B cell (primary cell): Measurements from ENCODE around the gene FERMT3. TPM values are rescaled to one million over a fixed set of nuclear protein-coding genes. Genes with fewer than 3 reads are reported as not detected.
A peak's percentile ranks its signal among the peaks of the same experiment; 100 is the strongest.

Source experiments
- ATAC-seq: fragments of 200-7000 bp; cut with Tn5 transposase; one replicate; pipeline ENCODE4 v1.10.0; 2021; ENCODE audit warnings: low read depth, mild to moderate bottlenecking, moderate number of reproducible peaks, moderate library complexity
- CTCF ChIA-PET: fragments of 350-600 bp; sonication (Branson Sonifier 250); formaldehyde crosslinking; loops from one replicate; lab custom pipeline; 2021; ENCODE audit warnings: antibody characterized with exemption, inconsistent platforms; lab: Charles Lee
- POLR2A ChIA-PET: fragments of 350-600 bp; sonication (Branson Sonifier 250); formaldehyde crosslinking; loops from one replicate; lab custom pipeline; 2021; ENCODE audit warnings: antibody characterized with exemption; lab: Charles Lee
- DNase-seq: peaks from one replicate; pipeline ENCODE4 v3.0.0; 2013
- H2AFZ ChIP-seq: 2 replicates; pipeline ENCODE4 v1.6.1; 2012; ENCODE audit warnings: mild to moderate bottlenecking, low read depth, low read length; ENCODE audit not compliant: insufficient read depth, poor library complexity, severe bottlenecking
- H3K27ac ChIP-seq, 2 donors: 1 replicate in 1 of 2; 2 replicates in 1 of 2; pipeline ENCODE4 v1.5.1; 2012 to 2013; ENCODE audit warnings: low read length in 2 of 2, mild to moderate bottlenecking in 2 of 2, moderate library complexity in 1 of 2
- H3K27me3 ChIP-seq, 4 experiments: fragments of 200-600 bp in 1 of 4; sonication (generic) in 1 of 4; replicated peaks in 1 of 4; 1 replicate in 2 of 4; 2 replicates in 2 of 4; pipeline versions ENCODE4 v1.6.1 to v1.7.0; 2013 to 2016; ENCODE audit warnings: low read length in 3 of 4, mild to moderate bottlenecking in 2 of 4, mixed read lengths in 1 of 4, moderate library complexity in 1 of 4; ENCODE audit not compliant: insufficient read depth in 4 of 4, control insufficient read depth in 3 of 4; ENCODE audit errors: control extremely low read depth in 1 of 4
- H3K36me3 ChIP-seq, 2 experiments: replicated peaks in 1 of 2; 1 replicate in 1 of 2; 2 replicates in 1 of 2; pipeline versions ENCODE4 v1.6.1 to v1.7.1; 2013; ENCODE audit warnings: low read length in 1 of 2; ENCODE audit not compliant: insufficient read depth in 2 of 2, control insufficient read depth in 1 of 2; ENCODE audit errors: control extremely low read depth in 1 of 2, extremely low read depth in 1 of 2
- H3K4me1 ChIP-seq, 2 donors: fragments of 200-600 bp in 1 of 2; sonication (generic) in 1 of 2; 1 replicate in 1 of 2; 2 replicates in 1 of 2; pipeline versions ENCODE4 v1.5.1 to v1.6.1; 2013 to 2017; ENCODE audit warnings: low read length in 2 of 2; ENCODE audit not compliant: control insufficient read depth in 2 of 2, insufficient read depth in 2 of 2
- H3K4me2 ChIP-seq: replicated peaks from 2 replicates; pipeline ENCODE3; 2012; ENCODE audit warnings: mild to moderate bottlenecking, low read depth, low read length; ENCODE audit not compliant: poor library complexity, severe bottlenecking
- H3K4me3 ChIP-seq, 5 experiments: fragments of 200-600 bp in 1 of 5; sonication (generic) in 1 of 5; 1 replicate in 3 of 5; 2 replicates in 2 of 5; pipeline versions ENCODE4 v1.5.1 to v1.7.0; 2011 to 2016; ENCODE audit warnings: low read length in 4 of 5, mild to moderate bottlenecking in 4 of 5, low read depth in 2 of 5, control low read depth in 1 of 5, moderate library complexity in 1 of 5; ENCODE audit not compliant: insufficient read depth in 1 of 5; ENCODE audit errors: control extremely low read depth in 1 of 5, extremely low read depth in 1 of 5
- H3K79me2 ChIP-seq: fragments of 200-600 bp; sonication (generic); one replicate; pipeline ENCODE4 v1.6.0; 2016; ENCODE audit warnings: low read length; ENCODE audit not compliant: control insufficient read depth, insufficient read depth
- H3K9ac ChIP-seq: fragments of 200-600 bp; sonication (generic); 2 replicates; pipeline ENCODE4 v1.6.1; 2017; ENCODE audit warnings: mild to moderate bottlenecking, low read length, moderate library complexity
- H3K9me3 ChIP-seq, 3 donors: one replicate each; pipeline versions ENCODE4 v1.6.1 to v1.7.1; 2013; ENCODE audit warnings: low read length in 2 of 3; ENCODE audit not compliant: control insufficient read depth in 2 of 3, insufficient read depth in 1 of 3; ENCODE audit errors: control extremely low read depth in 1 of 3
- H4K20me1 ChIP-seq: 2 replicates; pipeline ENCODE4 v1.6.0; 2012; ENCODE audit warnings: mild to moderate bottlenecking, low read length; ENCODE audit not compliant: insufficient read depth, control insufficient read depth, poor library complexity, severe bottlenecking
- H3K27ac Mint-ChIP-seq: one replicate; pipeline ENCODE4 v1.8.0; 2021; ENCODE audit warnings: mixed read lengths
- H3K27me3 Mint-ChIP-seq: one replicate; pipeline ENCODE4 v1.8.0; 2021; ENCODE audit warnings: mixed read lengths
- H3K4me1 Mint-ChIP-seq: one replicate; pipeline ENCODE4 v1.8.0; 2021; ENCODE audit warnings: mixed read lengths
- H3K4me3 Mint-ChIP-seq: one replicate; pipeline ENCODE4 v1.8.0; 2021; ENCODE audit warnings: mixed read lengths
- H3K9me3 Mint-ChIP-seq: one replicate; pipeline ENCODE4 v1.8.0; 2022; ENCODE audit warnings: mixed read lengths; ENCODE audit not compliant: insufficient read depth
- CTCF ChIP-seq: fragments of 200-600 bp; IDR thresholded peaks from one replicate; pipeline ENCODE4 v1.8.0; 2022; ENCODE audit warnings: antibody characterized with exemption, mild to moderate bottlenecking
- EZH2 ChIP-seq: IDR thresholded peaks from 2 replicates; pipeline ENCODE4 v1.6.1; 2012; ENCODE audit warnings: borderline replicate concordance, low read depth, mild to moderate bottlenecking, moderate library complexity, low read length; ENCODE audit not compliant: insufficient read depth, poor library complexity, severe bottlenecking
- WGBS: methylation state at CpG from one replicate; pipeline ENCODE4 v1.1.5; 2013; ENCODE audit warnings: missing lambda C conversion rate; ENCODE audit not compliant: insufficient coverage; 5-methylcytosine and 5-hydroxymethylcytosine counted together
- intact Hi-C: fragments of 100-400 bp; cut with micrococcal nuclease; formaldehyde crosslinking; loops from one replicate; pipeline ENCODE4 v1.10.0; 2022
- polyA plus RNA-seq: library from polyadenylated mRNA; depleted of rRNA; stranded (reverse); fragments of >200 nt; gene quantifications from 2 replicates; pipeline ENCODE4 v1.2.3, GENCODE V29; 2012
- total RNA-seq, 2 donors: library from RNA; stranded (reverse); fragments of 120-200 nt in 1 of 2; gene quantifications; 1 replicate in 1 of 2; 2 replicates in 1 of 2; pipeline versions ENCODE4 v1.2.3 to v1.2.4, GENCODE V29; 2013 to 2022

The FERMT3 gene
- total and polyA plus RNA-seq, 2 donors (not counting 1 experiment from before 2014, with no cell fraction given): 96.2 to 170 TPM

GRCh38 chr11:64268893-64269539, 62.5 kb downstream of the FERMT3 start:
- Histone ChIP-seq H3K36me3 (no peaks in the 10 kb centered on the region), H3K4me2 (peak overlapping the region; percentile 92), H4K20me1 (no peaks in the 10 kb centered on the region), H3K9me3 (peaks cover 0 to 3% (median 0%) of the 10 kb centered on the region in 3 donors), H3K4me1 (peaks cover 14 to 29% of the 10 kb centered on the region in 2 donors), H3K79me2 (no peaks in the 10 kb centered on the region), H3K27me3 (no peaks in the 10 kb centered on the region), H3K4me3 (peak overlapping the region; percentile 40 to 96 (median 83)), H2AFZ (peak overlapping the region; percentile 75), H3K9ac (peak overlapping the region; percentile 76), H3K27ac (peak overlapping the region; percentile 89 to 91)
- peak; percentile 0 for ATAC-seq
- Mint-ChIP-seq H3K4me3 (peak overlapping the region; percentile 100), H3K9me3 (no peaks in the 10 kb centered on the region), H3K27ac (peak overlapping the region; percentile 99), H3K27me3 (no peaks in the 10 kb centered on the region), H3K4me1 (peaks cover 19% of the 10 kb centered on the region)
- CTCF ChIA-PET: interaction anchor here (0.8 to 5.7 kb wide), 7 partner anchors 12 to 64 kb away, joined by 3 to 73 read pairs (median 11); partner anchors contain the start of genes CATSPERZ, ESRRA, FERMT3 and PLCB3
- TF ChIP-seq EZH2 (no peak), CTCF (no peak)
- no peak for DNase-seq
- under 1% methylated on average over 34 of the region's 34 CpGs for WGBS
- intact Hi-C loops: loop anchor here (1.0 kb wide), 6 partner anchors 18 to 84 kb away; partner anchors contain the start of genes FKBP2, NUDT22, PLCB3 and TRPT1
- POLR2A ChIA-PET: interaction anchor here (0.6 to 4.6 kb wide), 13 partner anchors 15 to 1624 kb away, joined by 3 to 67 read pairs (median 7); partner anchors contain the start of genes BAD, CCDC88B, FERMT3 and GPR137
